Uterus (tissue), 4 donors: ENCODE data around the gene SMOC1. TPM values are rescaled to one million over a fixed set of nuclear protein-coding genes. Genes with fewer than 3 reads are reported as not detected.

ENCODE experiments used
- DNase-seq, 2 donors: peaks; one replicate each; pipeline ENCODE4 v3.0.0-alpha.2; 2019 to 2020
- H3K27ac ChIP-seq, 2 donors: fragments of 200-600 bp; sonication (generic); 1 replicate in 1 of 2; 2 replicates in 1 of 2; pipeline ENCODE4 v1.5.1; 2016 to 2018
- H3K27me3 ChIP-seq, 2 donors: fragments of 200-600 bp; sonication (generic); one replicate each; pipeline ENCODE4 v1.5.1; 2018 to 2019; ENCODE audit warnings: control low read depth in 1 of 2
- H3K36me3 ChIP-seq, 2 donors: fragments of 200-600 bp; sonication (generic); one replicate each; pipeline ENCODE4 v1.5.1; 2019; ENCODE audit warnings: control low read depth in 1 of 2
- H3K4me1 ChIP-seq, 2 donors: fragments of 200-600 bp; sonication (generic); one replicate each; pipeline ENCODE4 v1.5.1; 2018 to 2019; ENCODE audit warnings: control low read depth in 1 of 2
- H3K4me3 ChIP-seq, 2 donors: fragments of 200-600 bp; sonication (generic); 1 replicate in 1 of 2; 2 replicates in 1 of 2; pipeline ENCODE4 v1.5.1; 2018 to 2019; ENCODE audit warnings: mild to moderate bottlenecking in 1 of 2
- H3K9me3 ChIP-seq, 2 donors: fragments of 200-600 bp; sonication (generic); one replicate each; pipeline ENCODE4 v1.5.1; 2019; ENCODE audit warnings: control low read depth in 1 of 2
- POLR2A ChIP-seq, 2 donors: fragments of 450-650 bp; IDR thresholded peaks; one replicate each; pipeline ENCODE4 v1.6.1; 2016; ENCODE audit warnings: antibody characterized with exemption in 2 of 2, mild to moderate bottlenecking in 1 of 2, moderate library complexity in 1 of 2
- intact Hi-C: fragments of 100-400 bp; cut with DNase I; formaldehyde crosslinking; loops from one replicate; pipeline ENCODE4 v1.15.1; 2023; ENCODE audit warnings: low total_unique reads
- total RNA-seq, 4 donors: library from RNA; depleted of rRNA in 3 of 4; stranded (reverse); fragments of >200 nt in 3 of 4; gene quantifications; one replicate each; pipeline versions ENCODE4 v1.1.0 to v1.2.4, GENCODE V29; 2014 to 2023
- TF ChIP-seq, protein P1 (sequence below), 4 experiments: fragments of 200-600 bp in 2 of 4; fragments of 450-650 bp in 2 of 4; sonication (generic) in 2 of 4; IDR thresholded peaks; one replicate each; pipeline ENCODE4 v1.5.1; 2016 to 2019; ENCODE audit warnings: antibody characterized with exemption in 4 of 4, mild to moderate bottlenecking in 2 of 4, moderate library complexity in 1 of 4
- donor health status: DM: yes; HTN: yes; CAD: no.

Gene SMOC1
- total RNA-seq, 4 donors from 2014 or later = 0.59 to 2.1 (median 2.0) TPM; not detected in 1

GRCh38 chr14:70078329-70078728 is 199.1 kb downstream of the SMOC1 start:
- no peaks in the 10 kb centered on the region for H3K36me3 ChIP-seq
- no peaks in the 10 kb centered on the region for H3K9me3 ChIP-seq
- no peak overlapping the region for H3K4me3 ChIP-seq
- no peak for TF ChIP-seq POLR2A (IDR thresholded peaks at IDR 0.05)
- TF ChIP-seq, protein P1, sequence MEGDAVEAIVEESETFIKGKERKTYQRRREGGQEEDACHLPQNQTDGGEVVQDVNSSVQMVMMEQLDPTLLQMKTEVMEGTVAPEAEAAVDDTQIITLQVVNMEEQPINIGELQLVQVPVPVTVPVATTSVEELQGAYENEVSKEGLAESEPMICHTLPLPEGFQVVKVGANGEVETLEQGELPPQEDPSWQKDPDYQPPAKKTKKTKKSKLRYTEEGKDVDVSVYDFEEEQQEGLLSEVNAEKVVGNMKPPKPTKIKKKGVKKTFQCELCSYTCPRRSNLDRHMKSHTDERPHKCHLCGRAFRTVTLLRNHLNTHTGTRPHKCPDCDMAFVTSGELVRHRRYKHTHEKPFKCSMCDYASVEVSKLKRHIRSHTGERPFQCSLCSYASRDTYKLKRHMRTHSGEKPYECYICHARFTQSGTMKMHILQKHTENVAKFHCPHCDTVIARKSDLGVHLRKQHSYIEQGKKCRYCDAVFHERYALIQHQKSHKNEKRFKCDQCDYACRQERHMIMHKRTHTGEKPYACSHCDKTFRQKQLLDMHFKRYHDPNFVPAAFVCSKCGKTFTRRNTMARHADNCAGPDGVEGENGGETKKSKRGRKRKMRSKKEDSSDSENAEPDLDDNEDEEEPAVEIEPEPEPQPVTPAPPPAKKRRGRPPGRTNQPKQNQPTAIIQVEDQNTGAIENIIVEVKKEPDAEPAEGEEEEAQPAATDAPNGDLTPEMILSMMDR (IDR thresholded peaks at IDR 0.05) = no peak
- no peak overlapping the region for H3K27ac ChIP-seq
- no peaks in the 10 kb centered on the region for H3K27me3 ChIP-seq
- intact Hi-C loops = no loop called here
- DNase-seq = no peak
- H3K4me1 ChIP-seq = no peaks in the 10 kb centered on the region

- intact Hi-C loops = no loop called here
- Histone ChIP-seq H3K4me1 (no peaks in the 10 kb centered on the region), H3K27ac (no peak overlapping the region), H3K27me3 (no peaks in the 10 kb centered on the region), H3K9me3 (no peaks in the 10 kb centered on the region), H3K4me3 (no peak overlapping the region), H3K36me3 (no peaks in the 10 kb centered on the region)
- no peak for DNase-seq
- TF ChIP-seq, protein P1 (IDR thresholded peaks at IDR 0.05) = no peak
- TF ChIP-seq POLR2A (IDR thresholded peaks at IDR 0.05) = no peak
Measured at GRCh38 chr14:70080076-70080475, 200.9 kb downstream of the SMOC1 start.

Other genes starting within 250 kb of the SMOC1 start
- 100 to 1,000 TPM; 183 to 570 (median 403) TPM for gene SRSF5, start 112.3 kb upstream of the SMOC1 start, total RNA-seq
- not detected for gene SLC10A1, start 82.2 kb upstream of the SMOC1 start, total RNA-seq